GM18499 (cell line): ENCODE results near the gene LPAR6.
"Not testable (repeated sequence)": the region's sequence is repeated elsewhere in the genome, so short reads cannot be mapped to it uniquely, and the experiment has no call there.

Experiments used
- ATAC-seq: cut with Tn5 transposase; IDR thresholded peaks from one replicate; pipeline ENCODE4 v1.9.1; 2021; ENCODE audit warnings: moderate number of reproducible peaks; ENCODE audit not compliant: insufficient read depth, unreplicated experiment

LPAR6 gene

GRCh38 chr13:48412881-48413351, at the start of gene LPAR6:
Gene LPAR6 (minus strand): TSS chr13:48413113. CDS start chr13:48412423, 690 bp downstream.
- ATAC-seq = no peak

- ATAC-seq = no peak
Observed at GRCh38 chr13:48457578-48458242, 44.8 kb upstream of the LPAR6 start.

GRCh38 chr13:48456546-48456945, 43.6 kb upstream of the LPAR6 start:
- no peak for ATAC-seq

DNA sequence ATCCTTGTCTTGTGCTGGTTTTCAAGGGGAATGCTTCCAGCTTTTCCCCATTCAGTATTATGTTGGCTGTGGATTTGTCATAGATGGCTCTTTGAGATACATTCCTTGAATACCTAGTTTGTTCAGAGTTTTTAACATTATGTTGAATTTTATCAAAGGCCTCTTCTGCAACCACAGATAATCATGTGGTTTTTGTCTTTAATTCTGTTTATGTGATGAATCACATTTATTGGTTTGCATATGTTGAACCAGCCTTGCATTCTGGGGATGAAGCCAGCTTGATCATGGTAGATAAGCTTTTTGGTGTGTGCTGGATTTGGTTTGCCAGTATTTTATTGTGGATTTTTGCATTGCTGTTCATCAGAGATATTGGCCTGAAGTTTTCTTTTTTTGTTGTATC, 38.3 kb upstream of the LPAR6 start:
- not testable (repeated sequence) for ATAC-seq

DNA sequence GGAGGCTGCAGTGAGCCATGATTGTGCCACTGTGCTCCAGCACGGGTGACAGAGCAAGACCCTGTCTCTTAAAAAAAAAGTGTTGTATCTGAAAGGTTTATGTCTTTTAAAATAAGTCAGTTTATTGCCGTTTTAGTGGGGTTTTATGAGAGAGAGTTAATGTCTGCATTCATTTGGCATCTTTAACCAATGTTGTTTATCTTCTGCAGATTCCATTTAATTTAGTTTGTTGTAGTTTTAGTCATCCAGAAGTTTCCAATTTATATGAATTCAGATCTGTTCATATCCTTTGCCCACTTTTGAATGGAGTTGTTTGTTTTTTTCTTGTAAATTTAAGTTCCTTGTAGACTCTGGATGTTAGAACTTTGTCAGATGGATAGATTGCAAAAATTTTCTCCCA, 36.7 kb upstream of the LPAR6 start:
- no peak for ATAC-seq

- no peak for ATAC-seq
Observed at GRCh38 chr13:48448959-48449614, 36.2 kb upstream of the LPAR6 start.

DNA sequence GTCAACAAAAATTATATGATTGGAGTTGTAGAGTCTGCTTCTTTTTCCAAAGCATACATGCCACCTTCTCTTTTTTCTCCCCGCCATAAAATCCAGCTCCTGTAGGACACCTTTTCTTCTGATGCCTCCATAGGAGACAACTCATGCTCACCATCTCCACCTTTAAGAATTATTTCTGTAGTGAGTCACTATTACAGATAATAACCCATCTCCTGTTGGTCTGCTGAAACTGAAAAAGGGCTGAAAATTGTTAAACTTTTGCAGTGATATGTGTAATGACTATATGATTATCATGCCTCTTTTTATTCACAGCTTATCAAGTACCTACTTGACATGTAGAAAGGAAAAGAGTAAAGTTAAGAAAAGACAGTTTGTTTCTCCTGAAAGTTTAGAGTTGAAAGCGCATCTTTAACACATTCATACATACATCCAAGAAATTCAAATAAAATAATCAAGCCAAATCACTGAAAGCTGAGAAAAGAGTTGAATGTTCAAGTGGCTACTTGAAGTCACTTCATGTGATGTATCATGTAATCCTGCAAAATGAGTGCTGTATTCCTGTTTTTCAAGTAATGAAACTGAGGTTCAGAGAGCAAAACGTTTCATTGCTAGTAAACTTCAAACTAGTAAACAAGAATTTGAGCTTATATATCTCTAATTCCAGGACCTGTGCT, 35.5 kb upstream of the LPAR6 start:
- ATAC-seq = no peak

DNA sequence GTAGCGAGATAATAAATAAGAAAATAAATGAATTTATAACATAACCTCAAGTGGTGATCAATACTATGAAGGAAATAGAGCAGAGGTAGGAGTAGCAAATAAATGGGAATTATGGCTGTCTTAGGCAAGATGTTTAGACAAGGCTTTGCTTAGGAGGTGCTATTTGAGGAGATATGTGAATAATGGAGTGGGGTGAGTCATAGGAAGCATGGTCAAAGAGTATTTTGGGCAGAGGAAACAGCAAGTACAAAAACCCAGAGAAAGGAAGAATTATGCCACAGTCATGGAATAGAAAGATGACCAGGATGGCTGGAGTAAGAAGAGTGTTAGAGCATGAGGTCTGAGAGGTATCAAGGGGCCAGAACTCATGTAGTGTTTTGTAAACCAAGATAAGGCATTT, 33.6 kb upstream of the LPAR6 start:
- no peak for ATAC-seq

DNA sequence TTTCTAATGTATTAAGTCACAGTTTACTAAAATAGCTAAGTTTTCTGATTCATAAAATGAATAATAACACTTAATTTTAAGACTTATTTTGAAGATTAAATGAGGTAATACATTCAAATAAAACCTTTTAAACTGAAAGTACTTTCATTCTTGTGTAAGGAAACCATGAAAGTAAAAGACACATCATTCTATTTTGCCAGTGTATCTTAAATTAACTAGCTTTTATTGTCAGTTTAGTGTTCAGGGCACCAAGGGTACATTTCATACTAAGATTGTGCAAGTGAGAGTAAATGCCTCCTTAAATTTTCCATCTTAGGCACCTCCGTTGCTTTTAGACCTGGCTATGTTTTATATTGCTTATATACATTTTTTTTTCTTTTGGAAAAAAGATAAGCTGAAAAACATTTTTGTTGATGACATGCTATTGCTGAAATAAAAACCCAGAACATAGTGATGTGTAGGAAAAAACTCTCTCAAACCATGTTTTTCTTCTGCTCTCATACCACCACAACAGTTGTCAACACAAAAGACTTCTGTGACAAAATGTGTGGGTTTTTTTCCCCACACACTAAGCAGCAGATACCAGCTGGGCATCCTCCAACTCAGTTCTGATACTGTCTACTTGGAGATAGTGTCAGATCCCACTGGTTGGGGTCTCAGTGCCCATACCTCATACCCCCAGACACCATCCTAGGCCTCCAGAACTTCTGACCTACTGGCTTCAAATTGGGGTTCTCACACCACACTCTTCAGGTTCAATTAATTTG, 30.7 kb upstream of the LPAR6 start:
- ATAC-seq = no peak

DNA sequence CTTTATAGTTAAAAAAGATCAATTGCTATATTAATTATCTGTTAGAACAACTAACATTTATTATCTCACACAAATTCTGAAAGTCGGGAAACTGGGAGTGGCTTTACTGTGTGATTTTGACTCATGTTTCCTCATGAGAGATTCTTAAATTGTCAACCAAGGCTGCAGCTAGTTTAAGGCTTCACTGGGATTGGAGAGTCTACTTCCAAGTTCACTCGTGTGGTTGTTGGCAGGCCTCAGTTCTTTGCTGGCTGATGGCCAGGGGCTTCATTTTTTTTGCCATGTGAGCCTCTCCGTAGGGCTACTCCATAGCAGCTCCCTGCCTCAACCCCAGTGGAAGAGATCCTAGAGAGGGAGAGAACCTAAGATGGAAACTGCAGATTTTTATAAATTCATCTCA, 24.5 kb upstream of the LPAR6 start:
- no peak for ATAC-seq

- no peak for ATAC-seq
Observed at GRCh38 chr13:48436661-48437288, 23.9 kb upstream of the LPAR6 start.

DNA sequence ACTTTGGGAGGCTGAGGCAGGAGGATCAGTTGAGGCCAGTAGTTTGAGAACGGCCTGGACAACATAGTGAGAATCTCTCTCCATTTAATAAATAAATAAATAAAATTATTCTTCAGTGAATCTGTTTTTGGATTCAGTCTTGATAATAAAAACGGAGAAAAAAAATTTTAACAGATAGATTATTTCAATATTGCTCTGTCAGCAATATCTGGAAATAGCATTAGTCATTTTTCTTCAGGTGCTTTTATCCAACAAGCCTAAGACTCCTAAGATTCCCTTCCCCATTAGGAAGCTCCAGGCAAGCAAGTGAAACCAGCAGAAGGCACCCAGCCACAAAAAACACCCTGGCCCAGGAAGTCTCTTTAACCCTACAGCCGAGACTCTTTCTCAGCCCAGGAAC, 21.3 kb upstream of the LPAR6 start:
- no peak for ATAC-seq

GRCh38 chr13:48431987-48432615, 19.2 kb upstream of the LPAR6 start:
- ATAC-seq = no peak

- no peak for ATAC-seq
Observed at GRCh38 chr13:48431431-48431830, 18.5 kb upstream of the LPAR6 start.

- ATAC-seq = no peak
Observed at GRCh38 chr13:48429886-48430285, 17.0 kb upstream of the LPAR6 start.

- no peak for ATAC-seq
Observed at GRCh38 chr13:48429036-48429435, 16.1 kb upstream of the LPAR6 start.

DNA sequence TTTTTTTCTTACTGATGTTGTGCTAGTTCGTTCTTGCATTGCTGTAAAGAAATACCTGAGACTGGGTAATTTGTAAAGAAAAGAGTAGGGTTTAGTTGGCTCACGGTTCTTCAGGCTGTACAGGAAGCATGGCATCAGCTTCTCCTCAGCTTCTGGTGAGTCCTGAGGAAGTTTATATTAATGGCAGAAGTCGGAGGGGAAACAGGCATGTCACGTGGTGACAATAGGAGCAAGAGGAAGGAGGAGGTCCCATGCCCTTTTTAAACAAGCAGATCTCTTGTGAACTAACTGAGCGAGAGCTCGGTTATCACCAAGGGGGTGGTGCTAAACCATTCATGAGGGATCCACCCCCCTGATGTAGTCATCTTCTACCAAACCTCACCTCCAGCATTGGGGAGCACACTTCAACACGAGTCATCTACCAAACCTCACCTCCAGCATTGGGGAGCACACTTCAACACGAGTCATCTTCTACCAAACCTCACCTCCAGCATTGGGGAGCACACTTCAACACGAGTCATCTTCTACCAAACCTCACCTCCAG, 13.9 kb upstream of the LPAR6 start:
- not testable (repeated sequence) for ATAC-seq

DNA sequence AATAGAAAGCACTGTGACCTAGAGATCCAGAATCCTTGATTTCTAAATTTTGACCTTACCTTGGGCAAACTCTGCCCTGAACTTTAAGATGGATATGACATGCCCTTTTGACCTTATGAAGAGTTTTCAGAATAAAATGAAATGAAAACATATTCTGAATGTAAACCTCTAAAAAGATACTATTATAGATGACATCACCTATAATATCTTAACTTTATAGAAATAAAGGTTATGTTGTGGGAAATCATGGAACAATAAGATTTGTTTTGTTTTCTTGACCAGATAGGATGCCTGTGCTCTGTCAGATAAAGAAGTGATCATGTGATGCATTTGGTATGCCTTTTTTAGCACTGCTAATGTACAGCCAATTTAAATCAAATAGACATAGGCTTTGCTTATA, 13.1 kb upstream of the LPAR6 start:
- ATAC-seq = no peak

GRCh38 chr13:48424212-48424611, 11.3 kb upstream of the LPAR6 start:
- no peak for ATAC-seq

- ATAC-seq = not testable (repeated sequence)
Observed at GRCh38 chr13:48422003-48422402, 9.1 kb upstream of the LPAR6 start.
